Pons (tissue), 1 donor: ENCODE data around the gene LCOR.
"Not testable (repeated sequence)": the region's sequence is repeated elsewhere in the genome, so short reads cannot be mapped to it uniquely, and the experiment has no call there.

Experiments used
- DNase-seq: peaks from one replicate; pipeline ENCODE4 v3.0.0-alpha.2; 2016; ENCODE audit warnings: low spot score

The LCOR gene

DNA sequence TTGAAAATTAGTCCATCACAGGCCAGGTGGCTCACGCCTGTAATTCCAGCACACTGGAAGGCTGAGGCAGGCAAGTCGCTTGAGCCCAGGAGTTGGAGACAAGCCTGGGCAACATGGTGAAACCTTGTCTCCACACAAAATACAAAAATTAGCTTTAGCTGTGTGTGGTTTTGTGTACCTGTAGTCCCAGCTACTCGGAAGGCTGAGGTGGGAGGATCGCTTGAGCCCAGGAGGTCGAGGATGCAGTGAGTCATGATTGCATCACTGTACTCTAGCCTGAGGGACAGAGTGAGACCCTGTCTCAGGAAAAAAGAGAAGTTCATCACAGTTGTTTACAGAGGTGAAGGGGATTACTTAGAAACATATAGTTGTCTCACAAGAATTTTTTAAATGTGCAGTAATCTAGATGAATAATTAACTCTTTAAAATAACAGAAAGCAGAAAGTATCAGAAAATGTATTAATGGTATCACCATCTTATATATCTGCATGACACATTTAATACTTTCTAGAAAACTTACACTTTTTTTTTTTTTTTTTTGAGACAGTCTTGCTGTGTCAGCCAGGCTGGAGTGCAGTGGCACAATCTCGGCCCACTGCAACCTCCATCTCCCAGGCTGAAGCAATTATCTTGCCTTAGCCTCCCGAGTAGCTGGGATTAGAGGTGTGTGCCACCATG lies 8.9 kb downstream of the LCOR start:
- DNase-seq: no peak

DNA sequence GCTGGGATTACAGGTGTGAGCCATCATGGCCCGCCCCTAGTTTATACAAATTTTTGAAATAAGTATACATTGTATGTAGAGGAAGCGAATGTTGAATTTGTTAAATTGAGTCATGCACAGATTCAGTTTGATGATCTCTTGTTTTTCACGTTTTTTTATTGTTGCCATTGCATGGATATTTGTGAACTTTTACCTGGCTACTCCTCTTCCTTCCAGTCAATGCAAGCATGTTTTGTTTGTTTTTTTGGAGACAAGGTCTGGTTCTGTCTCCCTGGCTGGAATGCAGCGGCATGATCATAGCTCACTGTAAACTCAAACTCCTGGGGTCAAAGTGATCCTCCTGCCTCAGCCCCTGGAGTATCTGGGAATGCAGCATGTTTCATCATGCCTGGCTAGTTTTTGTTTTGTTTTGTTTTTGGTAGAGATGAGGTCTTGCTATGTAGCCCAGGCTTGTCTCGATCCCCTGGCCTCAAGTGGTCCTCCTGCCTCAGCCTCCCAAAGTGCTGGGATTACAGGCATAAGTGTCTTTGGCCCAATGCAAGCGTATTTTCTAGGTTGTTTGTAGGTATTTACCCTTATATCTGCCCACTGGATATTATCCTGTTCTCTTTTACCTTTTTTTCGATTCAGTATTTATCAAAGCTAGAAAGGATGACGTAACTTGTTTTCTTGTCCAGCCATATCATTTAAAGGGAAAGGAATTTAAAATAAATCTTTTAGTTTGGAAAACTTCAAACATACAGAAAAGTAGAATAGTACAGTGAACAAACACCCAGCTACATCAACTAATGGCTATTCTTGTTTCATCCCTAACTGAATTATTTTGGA lies 11.0 kb downstream of the LCOR start:
- no peak for DNase-seq

DNA sequence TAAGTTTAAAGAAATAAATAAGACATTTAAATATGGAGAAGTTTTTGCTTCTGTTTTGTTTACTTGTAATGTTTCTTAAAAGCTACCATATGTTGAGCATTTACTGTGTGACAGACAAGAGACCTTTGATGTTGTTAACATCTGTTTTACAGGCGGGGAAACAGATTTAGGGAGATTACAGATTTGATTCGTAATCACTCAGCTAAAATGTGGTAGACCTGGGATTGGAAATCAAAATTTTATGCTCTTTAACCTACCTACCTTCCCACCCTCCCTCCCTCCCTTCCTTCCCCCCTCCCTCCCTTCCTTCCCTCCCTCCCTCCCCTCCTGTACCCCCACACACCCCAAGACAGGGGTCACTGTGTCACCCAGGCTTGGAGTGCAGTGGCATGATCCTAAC lies 11.7 kb downstream of the LCOR start:
- DNase-seq: no peak

DNA sequence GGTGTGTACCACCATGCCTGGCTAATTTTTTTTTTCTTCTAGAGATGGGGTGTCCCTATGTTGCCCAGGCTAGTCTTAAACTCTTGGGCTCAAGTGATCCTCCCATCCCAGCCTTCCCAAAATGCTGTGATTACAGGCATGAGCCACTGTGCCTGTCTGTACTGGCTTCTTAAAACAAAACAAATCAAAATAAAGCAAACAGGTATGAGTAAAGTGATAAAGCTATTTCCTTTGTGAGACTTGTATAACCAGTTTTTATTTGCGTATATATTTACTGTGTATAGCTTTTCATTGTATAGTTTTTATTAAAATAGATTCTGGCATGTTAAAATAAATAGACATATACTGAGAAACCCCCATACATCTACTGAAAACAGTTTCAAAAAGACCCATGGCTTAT lies 14.3 kb downstream of the LCOR start:
- DNase-seq: no peak

- no peak for DNase-seq
Measured at GRCh38 chr10:96846926-96847325, 14.8 kb downstream of the LCOR start.

DNA sequence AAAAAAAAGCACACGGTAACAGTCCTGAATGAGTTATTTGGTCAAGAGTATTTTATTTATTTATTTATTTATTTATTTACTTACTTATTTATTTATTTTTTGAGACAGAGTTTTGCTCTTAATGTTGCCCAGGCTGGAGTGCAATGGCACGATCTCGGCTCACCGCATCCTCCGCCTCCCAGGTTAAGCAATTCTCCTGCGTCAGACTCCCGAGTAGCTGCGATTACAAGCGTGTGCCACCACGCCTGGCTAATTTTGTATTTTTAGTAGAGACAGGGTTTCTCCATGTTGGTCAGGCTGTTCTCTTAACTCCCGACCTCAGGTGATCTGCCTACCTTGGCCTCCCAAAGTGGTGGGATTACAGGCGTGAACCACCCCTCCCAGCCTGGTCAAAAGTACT lies 15.3 kb downstream of the LCOR start:
- not testable (repeated sequence) for DNase-seq

GRCh38 chr10:96850113-96850512 lies 18.0 kb downstream of the LCOR start:
- no peak for DNase-seq

- DNase-seq: no peak
Measured at GRCh38 chr10:96850825-96851224, 18.7 kb downstream of the LCOR start.

DNA sequence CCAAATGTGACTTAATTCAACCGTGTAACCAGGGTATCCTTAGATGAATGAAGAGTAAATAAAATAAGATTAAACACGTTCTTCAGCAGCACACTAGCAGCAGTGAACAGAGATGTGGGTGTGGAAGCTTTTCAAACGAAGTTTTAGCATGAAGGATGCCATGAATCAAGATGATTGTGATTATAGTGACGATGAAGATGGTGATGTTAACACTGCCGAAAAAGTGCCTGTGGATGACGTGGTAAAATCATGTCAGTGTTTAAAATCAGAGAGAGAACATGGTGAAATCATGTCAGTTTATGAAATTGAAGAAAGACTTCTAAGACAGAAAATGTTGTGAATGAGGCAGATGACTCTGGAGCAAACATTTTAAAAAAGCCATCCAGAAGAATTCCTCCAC lies 19.2 kb downstream of the LCOR start:
- no peak for DNase-seq

- no peak for DNase-seq
Measured at GRCh38 chr10:96856317-96856716, 24.2 kb downstream of the LCOR start.

GRCh38 chr10:96857301-96858012 lies 25.4 kb downstream of the LCOR start:
- DNase-seq: no peak

GRCh38 chr10:96858038-96858705 lies 26.1 kb downstream of the LCOR start:
- DNase-seq: no peak

GRCh38 chr10:96858706-96859050 lies 26.6 kb downstream of the LCOR start:
- no peak for DNase-seq

- DNase-seq: no peak
Measured at GRCh38 chr10:96860631-96861277, 28.7 kb downstream of the LCOR start.

GRCh38 chr10:96863922-96864543 lies 31.9 kb downstream of the LCOR start:
- DNase-seq: no peak

DNA sequence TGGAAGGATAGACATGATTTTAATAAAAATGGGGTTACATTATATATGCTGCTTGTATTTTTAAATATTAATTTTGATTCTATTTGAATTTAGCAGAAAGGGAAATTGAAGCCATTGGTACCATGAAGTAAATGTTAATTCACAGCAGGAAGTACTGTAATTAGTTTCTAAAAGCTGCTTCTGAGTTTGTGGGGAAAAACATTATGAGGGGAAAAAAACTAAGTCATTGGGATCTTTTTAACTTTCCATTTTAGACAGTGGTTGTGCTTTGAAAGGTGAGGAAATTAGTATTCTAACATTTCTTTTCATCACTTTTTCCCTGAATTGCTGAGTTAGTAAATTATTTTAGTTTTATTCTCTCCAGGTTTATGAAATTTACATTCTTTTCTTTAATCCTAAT lies 41.0 kb downstream of the LCOR start:
- no peak for DNase-seq

DNA sequence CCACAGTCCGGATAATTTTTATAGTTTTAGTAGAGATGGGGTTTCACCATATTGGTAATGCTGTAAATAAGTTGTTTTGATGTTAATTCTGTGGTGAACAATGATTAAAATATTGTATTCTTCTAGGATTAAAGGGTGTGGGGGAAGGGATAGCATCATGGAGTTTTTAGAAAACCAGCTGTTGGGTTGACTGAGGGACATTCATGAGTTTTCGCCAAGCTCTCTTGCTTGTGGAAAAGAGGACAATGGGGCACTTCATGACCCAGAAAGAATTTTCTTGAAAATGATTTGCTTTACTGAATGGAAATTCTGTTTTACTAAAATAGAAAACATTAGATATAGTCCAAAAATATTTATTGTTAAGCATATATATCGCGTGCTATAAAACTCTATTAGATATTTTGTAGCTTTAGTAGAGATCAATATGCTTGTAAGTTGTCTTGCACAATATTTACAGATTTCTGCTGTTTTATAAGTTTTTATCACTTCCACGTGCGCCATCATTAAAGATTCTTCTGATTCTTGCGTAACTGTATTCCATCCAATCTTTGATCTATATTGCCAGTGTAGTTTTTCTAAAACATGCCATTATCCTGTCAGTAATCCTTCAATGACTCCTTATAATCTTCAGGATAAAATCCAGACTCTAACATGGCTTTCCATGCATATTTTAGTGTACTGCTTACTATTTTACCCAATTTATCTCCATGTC lies 41.8 kb downstream of the LCOR start:
- peak; percentile 92 for DNase-seq

GRCh38 chr10:96878057-96878456 lies 46.0 kb downstream of the LCOR start:
- DNase-seq: no peak

- DNase-seq: no peak
Measured at GRCh38 chr10:96880575-96880974, 48.5 kb downstream of the LCOR start.

GRCh38 chr10:96889415-96890171 lies 57.5 kb downstream of the LCOR start:
- no peak for DNase-seq
